Ovary (tissue), 9 donors: ENCODE data around the gene PSMA6. TPM values are rescaled to one million over a fixed set of nuclear protein-coding genes. Genes with fewer than 3 reads are reported as not detected.
"Not testable (repeated sequence)": the region's sequence is repeated elsewhere in the genome, so short reads cannot be mapped to it uniquely, and the experiment has no call there.

Experiments used
- DNase-seq, 5 donors: peaks; one replicate each; pipeline ENCODE4 v3.0.0-alpha.2; 2019 to 2020
- H3K27ac ChIP-seq, 2 donors: fragments of 200-600 bp; one replicate each; pipeline versions ENCODE4 v1.5.1 to v1.8.0; 2019 to 2022
- H3K27me3 ChIP-seq: fragments of 200-600 bp; one replicate; pipeline ENCODE4 v1.8.0; 2022
- H3K36me3 ChIP-seq: fragments of 200-600 bp; sonication (generic); one replicate; pipeline ENCODE4 v1.5.1; 2019
- H3K4me1 ChIP-seq: one replicate; pipeline ENCODE4 v1.8.1; 2013; ENCODE audit warnings: mild to moderate bottlenecking, moderate library complexity; ENCODE audit not compliant: insufficient read depth
- H3K4me3 ChIP-seq: fragments of 200-600 bp; sonication (generic); one replicate; pipeline ENCODE4 v1.5.1; 2017
- H3K9me3 ChIP-seq, 2 donors: fragments of 200-600 bp in 1 of 2; sonication (generic) in 1 of 2; one replicate each; pipeline versions ENCODE4 v1.5.1 to v1.8.1; 2013 to 2019; ENCODE audit warnings: mild to moderate bottlenecking in 1 of 2, moderate library complexity in 1 of 2
- EP300 ChIP-seq: sonication (generic); formaldehyde crosslinking; IDR thresholded peaks from one replicate; pipeline ENCODE4 v1.6.1; 2017; ENCODE audit warnings: antibody characterized with exemption
- POLR2A ChIP-seq: fragments of 450-650 bp; IDR thresholded peaks from one replicate; pipeline ENCODE4 v1.6.1; 2017; ENCODE audit warnings: antibody characterized with exemption, mild to moderate bottlenecking, moderate library complexity
- WGBS, 3 donors: extraction: QIAGEN DNeasy Blood & Tissue Kit in 1 of 3; methylation state at CpG; one replicate each; pipeline versions ENCODE4 v1.1.5 to v1.1.7; 2013 to 2017; 5-methylcytosine and 5-hydroxymethylcytosine counted together
- intact Hi-C, 4 donors: fragments of 100-400 bp; cut with DNase I; formaldehyde crosslinking; loops; one replicate each; pipeline versions ENCODE4 v1.11.0 to v1.15.1; 2022 to 2023
- polyA plus RNA-seq, 2 donors: library from polyadenylated mRNA; stranded (reverse); fragments of 200-250 nt in 1 of 2; fragments of 350-450 nt in 1 of 2; fragmentation: Illumina TruSeq in 1 of 2; extraction: RNeasy Lipid Tissue Mini Kit (QIAGEN cat#74804) in 1 of 2; gene quantifications; one replicate each; pipeline ENCODE4 v1.2.3, GENCODE V29; 2013 to 2014
- total RNA-seq, 7 donors: library from RNA; depleted of rRNA in 2 of 7; stranded (reverse); fragments of >200 nt in 2 of 7; fragmentation: NEBNext Ultra II Directional in 3 of 7; extraction: Animal tissue kit (Norgen Biotek cat#: 25700) in 3 of 7; gene quantifications; one replicate each; pipeline versions ENCODE4 v1.1.0 to v1.2.4, GENCODE V29; 2016 to 2023
- TF ChIP-seq, protein P1 (sequence below), 3 donors: fragments of 450-650 bp in 2 of 3; fragments of 200-600 bp in 1 of 3; IDR thresholded peaks; one replicate each; pipeline versions ENCODE4 v1.5.1 to v1.8.0; 2016 to 2022; ENCODE audit warnings: antibody characterized with exemption in 3 of 3, mild to moderate bottlenecking in 1 of 3
- donor health status: DM: no; HTN: no; CAD: no; lungs with moderate emphysema.
- donor health status: DM: no; HTN: no; CAD: no.
- donor health status: Bipolar disorder and iron deficiency.
- donor health status: DM: yes; HTN: yes; CAD: no.
- donor health status: DM: no; HTN: no; CAD: no.
- donor health status: DM: yes; HTN: yes; CAD: no.

The PSMA6 gene
- total and polyA plus RNA-seq, 9 donors = 85.2 to 157 (median 102) TPM

DNA sequence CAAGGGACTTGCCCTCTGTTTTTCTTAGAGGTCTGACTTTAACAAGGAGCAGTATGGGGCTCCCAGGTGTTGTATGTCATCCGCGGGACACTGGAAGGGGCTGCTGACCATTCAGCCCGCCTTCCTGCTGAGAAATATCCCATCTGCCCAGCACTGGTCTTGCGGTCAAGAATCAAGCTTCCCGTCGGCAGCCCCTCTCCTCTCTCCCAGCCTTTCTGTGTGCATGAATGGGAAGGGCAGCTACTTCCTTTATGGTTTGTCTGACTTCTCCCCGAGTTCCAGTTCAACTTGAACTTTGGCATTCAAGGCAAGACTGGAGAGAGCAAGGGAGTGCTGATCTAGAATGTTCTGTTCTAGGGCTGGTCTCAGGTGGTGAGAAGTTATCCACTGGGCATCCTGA lies 51.5 kb downstream of the PSMA6 start:
- no peak for TF ChIP-seq POLR2A
- TF ChIP-seq EP300 = no peak
- TF ChIP-seq, protein P1, sequence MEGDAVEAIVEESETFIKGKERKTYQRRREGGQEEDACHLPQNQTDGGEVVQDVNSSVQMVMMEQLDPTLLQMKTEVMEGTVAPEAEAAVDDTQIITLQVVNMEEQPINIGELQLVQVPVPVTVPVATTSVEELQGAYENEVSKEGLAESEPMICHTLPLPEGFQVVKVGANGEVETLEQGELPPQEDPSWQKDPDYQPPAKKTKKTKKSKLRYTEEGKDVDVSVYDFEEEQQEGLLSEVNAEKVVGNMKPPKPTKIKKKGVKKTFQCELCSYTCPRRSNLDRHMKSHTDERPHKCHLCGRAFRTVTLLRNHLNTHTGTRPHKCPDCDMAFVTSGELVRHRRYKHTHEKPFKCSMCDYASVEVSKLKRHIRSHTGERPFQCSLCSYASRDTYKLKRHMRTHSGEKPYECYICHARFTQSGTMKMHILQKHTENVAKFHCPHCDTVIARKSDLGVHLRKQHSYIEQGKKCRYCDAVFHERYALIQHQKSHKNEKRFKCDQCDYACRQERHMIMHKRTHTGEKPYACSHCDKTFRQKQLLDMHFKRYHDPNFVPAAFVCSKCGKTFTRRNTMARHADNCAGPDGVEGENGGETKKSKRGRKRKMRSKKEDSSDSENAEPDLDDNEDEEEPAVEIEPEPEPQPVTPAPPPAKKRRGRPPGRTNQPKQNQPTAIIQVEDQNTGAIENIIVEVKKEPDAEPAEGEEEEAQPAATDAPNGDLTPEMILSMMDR (IDR thresholded peaks at IDR 0.05) = no peak
- intact Hi-C loops = loop anchor here in 1 of 4 donors (2.0 to 5.0 kb wide), 2 partner anchors 44 to 59 kb away; no protein-coding TSS in a partner anchor
- peak overlapping the region in 1 of 2 donors; percentile 58 for H3K27ac ChIP-seq
- H3K27me3 ChIP-seq = no peaks in the 10 kb centered on the region
- no peak overlapping the region for H3K4me3 ChIP-seq
- peaks cover 25% of the 10 kb centered on the region for H3K4me1 ChIP-seq
- no peaks in the 10 kb centered on the region for H3K9me3 ChIP-seq
- DNase-seq = peak in 2 of 5 donors; percentile 18 to 38
- 20 to 32% (median 28%) methylated on average over 7 of the region's 7 CpGs for WGBS, 3 donors
- H3K36me3 ChIP-seq = no peaks in the 10 kb centered on the region

DNA sequence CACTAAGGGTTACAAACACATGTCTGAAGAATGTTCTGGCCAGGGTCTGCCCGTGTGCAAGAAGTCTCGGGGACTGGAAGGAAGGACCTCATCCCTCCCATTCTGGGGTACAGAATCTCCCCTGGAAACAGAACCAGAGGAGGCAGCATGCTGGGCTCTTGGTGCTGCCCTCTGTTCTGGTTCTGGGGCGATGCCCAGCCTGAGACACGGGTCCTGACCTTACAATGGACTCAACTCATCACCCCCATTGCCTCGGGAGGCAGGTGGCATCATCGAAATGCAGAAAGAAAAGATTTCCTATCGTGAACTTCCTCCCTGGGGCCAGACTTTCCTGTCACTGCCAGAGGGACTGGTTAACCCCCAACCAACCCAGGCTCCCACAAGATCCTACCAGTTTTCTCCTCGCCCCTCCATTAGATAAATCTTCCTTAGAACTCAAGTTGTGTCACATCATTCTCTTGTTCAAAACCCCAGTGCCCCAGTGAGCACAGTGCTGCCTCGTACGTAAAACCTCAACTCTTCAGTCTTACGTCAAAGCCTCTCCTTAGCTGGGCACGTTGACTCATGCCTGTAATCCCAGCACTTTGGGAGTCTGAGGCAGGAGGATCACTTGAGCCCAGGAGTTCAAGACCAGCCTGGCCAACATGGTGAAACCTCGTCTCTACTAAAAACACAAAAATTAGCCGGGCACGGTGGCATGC lies 52.1 kb downstream of the PSMA6 start:
- peak overlapping the region in 1 of 2 donors; percentile 58 for H3K27ac ChIP-seq
- TF ChIP-seq, protein P1 (IDR thresholded peaks at IDR 0.05) = no peak
- TF ChIP-seq EP300 (no peak), POLR2A (no peak)
- peaks cover 23% of the 10 kb centered on the region for H3K4me1 ChIP-seq
- no peaks in the 10 kb centered on the region for H3K9me3 ChIP-seq
- intact Hi-C loops = loop anchor here in 1 of 4 donors (5.0 kb wide), 1 partner anchor 43 kb away; no protein-coding TSS in a partner anchor
- WGBS, 3 donors = 89 to 94% (median 89%) methylated on average over 15 of the region's 15 CpGs
- H3K4me3 ChIP-seq = no peak overlapping the region
- H3K27me3 ChIP-seq = no peaks in the 10 kb centered on the region
- DNase-seq = peak in 2 of 5 donors; percentile 13 to 32
- H3K36me3 ChIP-seq = no peaks in the 10 kb centered on the region

DNA sequence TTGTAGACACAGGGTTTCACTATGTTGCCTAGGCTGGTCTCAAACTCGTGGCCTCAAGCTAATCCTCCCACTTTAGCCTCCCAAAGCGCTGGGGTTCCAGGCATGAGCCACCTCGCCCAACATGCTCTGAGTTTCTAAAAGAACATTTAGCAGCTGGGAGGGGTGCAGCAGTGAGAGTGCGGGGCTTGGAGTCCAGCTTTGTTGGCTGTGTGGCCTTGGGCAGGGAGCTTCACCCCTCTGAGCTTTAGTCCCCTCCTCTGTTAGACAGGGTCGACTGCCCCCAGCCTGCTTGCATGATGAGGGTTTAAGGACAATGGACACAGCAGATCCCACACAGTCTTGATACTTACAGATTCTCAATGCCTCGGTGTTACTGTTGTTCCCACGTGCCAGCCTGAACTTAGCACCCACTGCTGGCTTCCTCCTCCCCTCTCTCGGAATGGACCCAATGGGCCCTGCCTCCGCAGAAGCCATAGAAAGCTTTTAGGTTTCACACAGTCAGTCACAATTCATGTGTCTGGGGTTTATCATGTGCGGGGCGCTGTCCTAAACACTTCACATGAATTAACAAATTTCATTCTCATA lies 54.6 kb downstream of the PSMA6 start:
- intact Hi-C loops = no loop called here
- Histone ChIP-seq H3K4me3 (no peak overlapping the region), H3K36me3 (no peaks in the 10 kb centered on the region), H3K27ac (no peak overlapping the region), H3K27me3 (no peaks in the 10 kb centered on the region), H3K9me3 (no peaks in the 10 kb centered on the region), H3K4me1 (peaks cover 14% of the 10 kb centered on the region)
- peak in 1 of 5 donors; percentile 14 for DNase-seq
- WGBS, 3 donors = 87 to 91% (median 89%) methylated on average over 11 of the region's 11 CpGs
- no peak for TF ChIP-seq POLR2A
- TF ChIP-seq, protein P1 (IDR thresholded peaks at IDR 0.05) = no peak
- no peak for TF ChIP-seq EP300

DNA sequence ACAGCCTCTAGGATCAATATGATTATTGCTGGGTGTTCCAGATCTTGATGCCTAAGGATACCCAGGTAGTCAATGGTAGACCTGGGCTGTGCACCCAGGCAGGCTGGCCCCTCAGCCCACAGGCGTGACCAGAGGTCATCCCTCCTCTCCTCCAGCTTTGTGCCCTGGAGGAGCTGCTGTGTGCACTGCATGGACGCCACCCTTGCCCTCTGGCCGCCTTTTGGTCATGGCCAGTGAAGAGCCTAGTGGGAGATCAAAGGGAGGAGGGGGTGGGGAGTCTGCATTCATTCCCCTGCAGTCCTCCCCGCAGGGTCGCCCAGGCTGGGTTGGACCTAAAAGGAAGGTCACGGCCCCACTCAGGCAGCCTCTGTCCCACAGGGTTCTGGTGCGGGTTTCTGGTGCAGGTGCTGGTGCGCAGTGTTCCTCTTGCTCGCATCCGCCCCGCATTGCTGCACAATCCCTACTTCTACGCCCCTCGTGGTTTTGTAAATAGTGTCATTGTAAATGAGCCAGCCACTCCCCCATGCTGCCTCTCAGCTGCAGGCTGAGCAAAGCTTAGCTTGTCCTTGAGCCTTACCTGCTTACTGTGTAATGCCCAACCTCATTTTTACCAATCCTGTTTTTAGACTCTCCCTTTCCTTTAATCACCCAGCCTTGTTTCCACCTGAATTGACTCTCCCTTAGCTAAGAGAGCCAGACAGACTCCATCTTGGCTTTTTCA lies 55.3 kb downstream of the PSMA6 start:
- H3K27ac ChIP-seq = no peak overlapping the region
- WGBS, 3 donors = 27 to 32% (median 29%) methylated on average over 13 of the region's 13 CpGs
- no peak for TF ChIP-seq POLR2A
- TF ChIP-seq EP300 = no peak
- TF ChIP-seq, protein P1 (IDR thresholded peaks at IDR 0.05) = no peak
- H3K4me3 ChIP-seq = no peak overlapping the region
- no peaks in the 10 kb centered on the region for H3K36me3 ChIP-seq
- peak in 3 of 5 donors; percentile 28 to 58 (median 31) for DNase-seq
- intact Hi-C loops = no loop called here
- peaks cover 8% of the 10 kb centered on the region for H3K4me1 ChIP-seq
- no peaks in the 10 kb centered on the region for H3K27me3 ChIP-seq
- no peaks in the 10 kb centered on the region for H3K9me3 ChIP-seq

DNA sequence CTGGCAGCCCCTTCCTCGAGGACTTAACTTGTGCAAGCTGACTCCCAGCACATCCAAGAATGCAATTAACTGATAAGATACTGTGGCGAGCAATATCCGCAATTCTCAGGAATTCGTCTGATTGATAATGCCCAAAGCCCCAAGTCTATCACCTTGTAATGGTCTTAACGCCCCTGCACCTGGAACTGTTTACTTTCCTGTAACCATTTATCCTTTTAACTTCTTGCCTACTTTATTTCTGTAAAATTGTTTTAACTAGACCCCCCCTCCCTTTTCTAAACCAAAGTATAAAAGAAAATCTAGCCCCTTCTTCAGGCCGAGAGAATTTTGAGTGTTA lies 55.8 kb downstream of the PSMA6 start:
- H3K27ac ChIP-seq, intact Hi-C loops, H3K36me3 ChIP-seq, H3K4me1 ChIP-seq, H3K9me3 ChIP-seq, DNase-seq, H3K4me3 ChIP-seq, H3K27me3 ChIP-seq: not testable (repeated sequence)
- WGBS, 3 donors = 24 to 27% (median 25%) methylated on average over 5 to 6 of the region's 6 CpGs
